ENCODE results near the gene IGSF6.

IGSF6 gene

GRCh38 chr16:21664801-21665492, 12.5 kb upstream of the IGSF6 start:
- DNase-seq (ENCODE audit: low read depth): no peak
- no peak for TF ChIP-seq CTCF (conservative IDR thresholded peaks at IDR 0.05; ENCODE audit: low read length)
- H3K4me3 ChIP-seq (ENCODE audit: low read length): no peak overlapping the region

GRCh38 chr16:21663889-21664647, 11.7 kb upstream of the IGSF6 start, which contains the start of gene OTOA:
OTOA (plus strand) TSS chr16:21663968; CDS start chr16:21678515, 14,547 bp downstream.
- H3K4me3 ChIP-seq (ENCODE audit: low read length): peak within 1 kb of the TSS; percentile 17; the same call in 1 of the 2 replicates
- TF ChIP-seq CTCF (conservative IDR thresholded peaks at IDR 0.05; ENCODE audit: low read length): no peak
- DNase-seq (ENCODE audit: low read depth): no peak

GRCh38 chr16:21659124-21659523, 6.7 kb upstream of the IGSF6 start:
- no peak for DNase-seq (ENCODE audit: low read depth)
- TF ChIP-seq CTCF (conservative IDR thresholded peaks at IDR 0.05; ENCODE audit: low read length): no peak
- H3K4me3 ChIP-seq (ENCODE audit: low read length): no peak overlapping the region

GRCh38 chr16:21656795-21657768, 4.7 kb upstream of the IGSF6 start:
- DNase-seq (ENCODE audit: low read depth): peak; percentile 63
- peak; percentile 94 for TF ChIP-seq CTCF (conservative IDR thresholded peaks at IDR 0.05; ENCODE audit: low read length)
- H3K4me3 ChIP-seq (ENCODE audit: low read length): no peak overlapping the region

- TF ChIP-seq CTCF (conservative IDR thresholded peaks at IDR 0.05; ENCODE audit: low read length): no peak
- H3K4me3 ChIP-seq (ENCODE audit: low read length): no peak overlapping the region
- DNase-seq (ENCODE audit: low read depth): no peak
Observed at GRCh38 chr16:21654881-21655280, 2.5 kb upstream of the IGSF6 start.

- no peak for TF ChIP-seq CTCF (conservative IDR thresholded peaks at IDR 0.05; ENCODE audit: low read length)
- no peak overlapping the region for H3K4me3 ChIP-seq (ENCODE audit: low read length)
- DNase-seq (ENCODE audit: low read depth): no peak
Observed at GRCh38 chr16:21654466-21654865, 2.1 kb upstream of the IGSF6 start.

All from AG10803 (cell line).